HG02588 (cell line): ENCODE results near the gene SH3RF1.

ENCODE experiments used
- ATAC-seq: cut with Tn5 transposase; IDR thresholded peaks from one replicate; pipeline ENCODE4 v1.9.1; 2021; ENCODE audit warnings: mild to moderate bottlenecking, moderate library complexity; ENCODE audit not compliant: unreplicated experiment

Gene SH3RF1

GRCh38 chr4:169252339-169253112, 18.2 kb downstream of the SH3RF1 start:
- no peak for ATAC-seq

DNA sequence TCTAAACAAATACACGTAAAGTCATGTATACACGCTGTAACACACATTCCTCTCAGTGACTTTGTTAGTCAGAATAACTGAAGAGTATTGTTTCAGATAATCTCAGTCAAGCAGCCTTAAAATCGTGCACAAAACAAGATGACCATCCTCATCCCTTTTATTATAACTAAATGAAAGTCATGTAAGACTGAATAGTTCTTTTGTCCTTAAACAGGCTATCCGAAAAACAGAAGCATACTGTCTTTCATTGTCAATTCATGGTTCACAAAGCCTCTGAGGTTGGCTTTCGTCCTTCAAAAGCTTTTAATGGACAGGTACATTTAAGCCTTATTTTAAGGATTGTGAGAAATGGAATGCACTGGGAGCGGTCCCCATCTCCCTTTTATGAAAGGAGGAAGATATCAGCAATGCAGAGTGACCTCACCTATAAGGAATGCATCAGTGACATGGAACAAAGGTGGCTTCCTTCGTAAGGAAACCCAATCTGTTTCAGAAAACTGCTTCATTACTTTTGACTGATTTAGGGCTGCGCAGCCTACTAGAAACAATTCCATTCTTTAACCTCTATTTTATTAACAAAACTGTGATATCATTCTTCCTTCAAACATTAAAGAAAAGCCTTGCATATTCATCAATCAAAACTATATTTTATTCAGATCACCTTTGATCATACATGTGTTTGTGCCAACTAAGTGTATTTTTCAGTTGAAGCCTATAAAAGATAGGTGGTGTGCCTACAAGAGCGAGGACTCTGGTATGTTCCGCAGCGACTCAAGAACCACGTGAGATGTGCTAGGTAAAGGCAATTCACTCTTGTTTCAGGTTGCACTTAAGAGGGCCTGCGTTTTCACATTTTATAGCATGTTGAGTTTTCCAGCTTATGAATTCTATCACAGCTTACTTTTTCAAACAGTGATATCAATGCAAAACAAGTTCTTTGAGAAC, 19.2 kb downstream of the SH3RF1 start:
- no peak for ATAC-seq

- no peak for ATAC-seq
These were observed 20.0 kb downstream of the SH3RF1 start for GRCh38 chr4:169250796-169251195.

DNA sequence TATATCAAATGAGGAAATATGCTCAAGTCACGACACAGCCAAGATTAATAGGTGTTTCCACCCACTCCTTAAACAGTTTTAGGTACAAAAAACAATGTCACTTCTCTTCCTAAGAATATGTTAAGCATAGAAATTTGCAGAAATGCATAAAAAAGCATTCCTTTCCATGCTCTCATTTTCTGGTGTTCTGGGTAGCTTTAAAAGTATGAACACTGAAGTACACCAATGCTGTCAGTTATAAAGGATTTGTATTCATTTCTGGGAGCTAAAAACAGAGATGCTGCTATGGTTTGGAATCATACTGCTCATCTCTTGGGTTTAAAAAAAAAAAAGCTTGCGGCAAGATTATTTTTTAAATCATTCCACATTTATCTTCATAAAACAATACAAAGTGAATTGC, 20.8 kb downstream of the SH3RF1 start:
- no peak for ATAC-seq

- ATAC-seq, result no peak
These were observed 21.4 kb downstream of the SH3RF1 start for GRCh38 chr4:169249214-169249973.

- ATAC-seq, result no peak
These were observed 22.1 kb downstream of the SH3RF1 start for GRCh38 chr4:169248645-169249044.

DNA sequence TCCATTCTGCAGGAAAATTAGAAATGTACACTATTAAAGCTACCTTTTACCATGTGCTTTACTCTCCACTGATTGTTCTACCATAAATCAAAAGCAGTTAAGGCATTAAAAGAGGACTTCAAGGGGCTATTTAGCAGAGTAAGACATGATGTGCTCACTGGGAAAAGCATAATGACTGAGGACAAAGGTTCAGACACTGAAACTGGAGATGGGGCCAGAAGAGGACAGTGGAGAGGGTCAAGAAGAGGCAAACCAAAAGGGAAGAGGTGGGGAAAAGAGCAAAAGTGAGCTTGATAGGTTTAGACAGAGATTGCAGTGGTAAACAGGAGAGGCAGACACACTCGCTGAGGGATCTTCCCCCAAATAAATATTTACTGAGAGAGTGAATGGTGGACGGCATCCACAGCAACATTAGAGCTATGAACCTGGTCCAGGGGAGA, 23.8 kb downstream of the SH3RF1 start:
- no peak for ATAC-seq

- ATAC-seq, result no peak
These were observed 24.5 kb downstream of the SH3RF1 start for GRCh38 chr4:169246279-169246678.

DNA sequence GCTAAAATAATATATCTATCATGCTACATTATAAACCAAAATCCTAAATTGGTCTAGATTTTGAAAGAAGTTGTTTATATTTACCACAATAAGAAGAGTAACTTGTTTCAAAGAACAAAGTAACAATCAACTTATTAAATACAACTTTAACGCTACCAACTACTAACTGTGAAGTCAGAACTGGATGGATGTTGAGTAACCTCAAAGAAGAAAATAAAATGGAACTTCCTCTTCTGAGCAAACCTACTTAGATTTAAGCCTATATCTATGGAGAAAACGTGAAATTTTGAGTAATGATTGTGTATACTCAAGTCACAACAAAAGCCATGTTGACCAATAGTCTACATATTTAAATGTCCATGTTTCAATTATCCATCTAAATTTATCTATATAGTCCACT, 25.7 kb downstream of the SH3RF1 start:
- no peak for ATAC-seq

DNA sequence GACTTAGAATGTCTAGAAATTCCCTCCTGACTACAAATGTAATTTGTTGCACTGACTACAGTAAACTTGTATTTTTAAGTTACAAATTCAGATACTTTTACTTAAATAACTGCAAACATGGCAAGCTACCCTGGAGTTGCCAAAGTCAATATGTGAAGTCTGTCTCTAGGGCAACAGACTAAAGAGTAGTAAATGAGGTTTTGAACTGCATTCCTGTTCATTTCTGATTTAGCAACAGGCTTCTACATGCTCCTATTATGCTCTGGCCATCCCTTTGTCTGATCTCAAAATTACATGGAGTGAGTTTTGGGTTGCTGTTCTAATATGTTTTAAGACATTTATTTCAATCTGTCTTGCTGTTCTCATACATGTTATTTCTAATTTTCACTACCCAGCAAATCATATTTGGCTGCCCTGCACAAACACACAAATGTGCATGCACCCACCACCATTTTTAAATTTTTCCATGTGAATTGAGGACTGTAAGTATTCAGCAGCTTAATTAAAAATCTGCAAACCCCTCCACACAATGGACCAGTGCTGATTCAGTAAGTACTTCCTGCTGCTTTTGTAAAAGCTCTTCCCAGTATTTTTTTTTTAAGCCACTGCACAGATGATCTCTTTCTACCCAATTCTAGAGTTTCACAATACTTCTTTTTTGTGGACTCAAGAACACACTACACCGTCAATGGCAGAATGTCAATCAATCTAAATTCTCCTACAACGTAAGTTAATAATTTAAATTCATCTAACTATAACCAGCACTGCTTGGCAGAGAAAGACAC, 26.7 kb downstream of the SH3RF1 start:
- ATAC-seq, result no peak

DNA sequence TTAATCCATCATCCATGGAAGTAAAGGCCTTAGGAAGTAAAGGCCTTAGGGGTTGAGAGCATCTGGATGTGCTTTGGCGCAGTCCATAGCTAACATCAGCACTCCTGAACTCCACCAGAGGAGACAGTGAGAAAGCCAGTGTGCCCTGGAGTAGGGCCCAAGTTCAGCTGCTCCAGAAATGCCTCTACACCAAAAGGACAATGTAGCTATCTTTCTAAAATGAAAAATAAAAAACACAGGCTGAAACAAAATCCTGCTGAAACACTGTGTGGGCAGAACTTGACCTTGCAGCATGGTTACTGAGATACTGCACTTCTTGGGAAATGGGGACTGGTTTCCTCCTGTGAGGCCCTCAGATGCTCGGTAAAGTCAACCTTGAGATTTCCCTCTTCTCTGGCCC, 29.3 kb downstream of the SH3RF1 start:
- no peak for ATAC-seq

GRCh38 chr4:169239221-169239905, 31.4 kb downstream of the SH3RF1 start:
- ATAC-seq, result no peak

GRCh38 chr4:169238445-169238844, 32.3 kb downstream of the SH3RF1 start:
- ATAC-seq, result no peak

- ATAC-seq, result no peak
These were observed 33.7 kb downstream of the SH3RF1 start for GRCh38 chr4:169236873-169237626.

- ATAC-seq, result no peak
These were observed 34.7 kb downstream of the SH3RF1 start for GRCh38 chr4:169236078-169236477.

DNA sequence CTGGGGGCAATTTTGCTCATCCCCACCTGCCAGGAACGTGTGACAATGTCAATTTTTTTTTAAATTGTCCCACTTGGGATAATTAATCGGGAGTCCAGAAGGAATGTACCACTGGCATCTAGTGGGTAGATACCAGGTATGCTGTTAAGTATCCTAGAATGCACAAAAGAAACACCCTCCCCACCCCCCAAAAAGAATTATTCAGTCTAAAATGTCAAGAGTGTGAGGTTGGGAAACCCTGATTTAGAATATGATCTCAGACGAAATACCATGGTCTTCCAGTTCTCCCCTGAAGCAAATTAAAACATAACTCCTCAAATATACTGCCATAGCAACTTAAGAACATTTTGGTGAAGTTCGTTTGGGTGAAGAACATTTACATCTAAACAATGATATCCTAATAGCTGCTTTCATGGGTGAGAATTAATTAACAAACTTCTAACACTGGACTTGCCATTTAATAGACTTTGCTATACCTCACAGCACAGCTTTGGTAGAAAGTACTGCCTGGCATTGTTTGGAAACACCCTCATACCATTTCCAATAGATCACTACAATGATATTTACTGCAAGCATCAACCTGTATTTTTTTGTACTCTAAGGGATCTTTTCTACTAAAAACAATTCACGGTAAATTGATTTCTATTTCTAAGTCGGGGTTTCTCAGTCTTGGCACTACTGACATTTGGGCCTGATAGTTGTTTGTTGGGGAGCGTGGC, 36.5 kb downstream of the SH3RF1 start:
- no peak for ATAC-seq

GRCh38 chr4:169233691-169234090, 37.1 kb downstream of the SH3RF1 start:
- no peak for ATAC-seq

DNA sequence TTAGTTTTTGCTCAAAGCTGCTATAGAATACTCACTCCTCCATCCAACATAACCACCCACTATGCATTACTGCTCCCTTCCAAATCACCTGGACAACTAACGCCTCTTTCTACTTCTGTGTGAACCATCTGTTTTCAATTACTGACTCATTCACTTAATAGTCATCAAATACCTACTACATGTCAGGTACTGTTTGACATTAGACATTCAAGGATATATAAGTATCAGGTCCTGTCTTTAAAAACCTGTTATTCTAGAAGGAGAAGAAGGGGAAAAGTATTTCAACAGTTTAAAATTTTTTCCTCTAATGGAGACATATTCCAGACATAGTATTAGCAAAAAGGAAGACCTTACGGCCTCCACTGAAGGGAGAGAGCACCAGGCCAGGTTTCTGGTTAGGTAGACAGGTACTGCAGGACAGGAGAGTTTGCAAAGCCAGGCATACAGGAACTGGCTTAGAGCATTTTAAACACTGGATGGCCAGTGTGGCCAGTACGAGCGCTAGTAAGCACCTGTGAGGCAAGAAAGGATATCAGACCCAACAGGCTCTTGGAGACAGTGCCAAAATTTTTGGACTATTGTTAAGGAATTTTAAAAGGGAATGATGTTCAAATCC, 39.0 kb downstream of the SH3RF1 start:
- no peak for ATAC-seq
